G401 (cell line): ENCODE data around the gene SLC2A6. TPM values are rescaled to one million over a fixed set of nuclear protein-coding genes. Genes with fewer than 3 reads are reported as not detected.

Experiments
- DNase-seq: peaks from one replicate; pipeline ENCODE4 v3.0.0-alpha.2; 2015; ENCODE audit warnings: low spot score
- in situ Hi-C: cut with HindIII; loops from 2 replicates; pipeline ENCODE4 v1.10.0; 2016; ENCODE audit warnings: low sequenced_read_pairs, mixed read lengths
- total RNA-seq: library from RNA; depleted of rRNA; stranded (reverse); fragments of >200 nt; shearing (Covaris generic); gene quantifications from 2 replicates; pipeline ENCODE4 v1.2.3, GENCODE V29; 2014

The SLC2A6 gene
- total RNA-seq, 1 experiment from 2014 or later = 5.5 TPM

DNA sequence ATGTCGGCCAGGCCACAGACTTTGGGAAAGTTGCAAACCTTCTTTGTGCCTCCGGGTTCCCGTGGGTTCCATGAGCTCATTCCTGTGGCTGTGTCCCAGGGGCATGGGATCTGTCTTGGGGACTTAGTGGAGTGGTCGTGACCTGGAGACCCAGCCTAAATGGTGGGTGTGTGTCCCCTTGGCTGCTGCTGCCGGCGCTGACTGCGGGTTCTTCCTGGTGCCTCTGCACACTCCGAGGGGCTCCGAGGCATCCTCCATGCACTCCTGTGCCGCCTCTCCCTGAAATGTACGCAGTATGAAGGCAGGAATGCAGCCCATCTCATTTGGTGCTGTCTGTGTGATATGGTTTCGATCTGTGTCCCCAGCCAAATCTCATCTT lies 21.0 kb upstream of the SLC2A6 start:
- in situ Hi-C loops = no loop called here
- DNase-seq = no peak

DNA sequence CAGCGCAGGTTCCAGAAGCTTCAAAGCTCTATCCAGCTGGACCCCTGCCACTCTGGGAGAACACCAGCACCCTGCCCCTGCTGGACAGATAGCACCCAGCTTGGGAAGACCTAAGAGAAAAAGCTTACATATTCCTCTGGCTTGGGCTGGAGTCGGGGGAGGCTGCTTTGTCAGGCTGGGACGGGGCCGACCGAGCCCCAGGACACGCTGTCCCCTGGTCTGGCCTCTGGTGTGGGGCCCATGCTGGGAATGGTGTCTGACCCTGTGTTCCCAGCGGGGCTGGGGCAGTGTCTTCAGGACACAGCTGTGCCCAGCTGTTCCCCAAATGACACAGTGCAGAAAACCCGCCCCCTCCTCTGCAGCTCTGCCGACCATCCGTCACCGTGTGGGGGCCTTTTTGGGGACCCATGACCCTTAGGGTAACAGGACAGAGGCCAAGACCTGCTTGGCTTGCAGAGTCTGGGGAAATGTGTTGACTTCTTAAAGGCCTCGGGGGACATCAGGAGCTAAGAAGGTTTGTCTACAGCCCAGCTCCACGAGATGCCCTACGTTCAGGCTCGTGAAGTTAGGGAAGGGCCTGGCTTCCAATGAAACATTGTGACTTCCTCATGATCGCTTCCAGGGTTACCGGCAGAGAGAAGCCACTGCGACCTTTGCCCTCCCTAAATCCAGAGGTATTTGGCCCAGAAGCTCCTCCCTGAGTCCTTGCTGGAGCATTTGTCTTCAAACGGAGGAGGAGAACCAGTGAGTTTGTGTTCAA lies 20.4 kb upstream of the SLC2A6 start:
- in situ Hi-C loops = no loop called here

DNA sequence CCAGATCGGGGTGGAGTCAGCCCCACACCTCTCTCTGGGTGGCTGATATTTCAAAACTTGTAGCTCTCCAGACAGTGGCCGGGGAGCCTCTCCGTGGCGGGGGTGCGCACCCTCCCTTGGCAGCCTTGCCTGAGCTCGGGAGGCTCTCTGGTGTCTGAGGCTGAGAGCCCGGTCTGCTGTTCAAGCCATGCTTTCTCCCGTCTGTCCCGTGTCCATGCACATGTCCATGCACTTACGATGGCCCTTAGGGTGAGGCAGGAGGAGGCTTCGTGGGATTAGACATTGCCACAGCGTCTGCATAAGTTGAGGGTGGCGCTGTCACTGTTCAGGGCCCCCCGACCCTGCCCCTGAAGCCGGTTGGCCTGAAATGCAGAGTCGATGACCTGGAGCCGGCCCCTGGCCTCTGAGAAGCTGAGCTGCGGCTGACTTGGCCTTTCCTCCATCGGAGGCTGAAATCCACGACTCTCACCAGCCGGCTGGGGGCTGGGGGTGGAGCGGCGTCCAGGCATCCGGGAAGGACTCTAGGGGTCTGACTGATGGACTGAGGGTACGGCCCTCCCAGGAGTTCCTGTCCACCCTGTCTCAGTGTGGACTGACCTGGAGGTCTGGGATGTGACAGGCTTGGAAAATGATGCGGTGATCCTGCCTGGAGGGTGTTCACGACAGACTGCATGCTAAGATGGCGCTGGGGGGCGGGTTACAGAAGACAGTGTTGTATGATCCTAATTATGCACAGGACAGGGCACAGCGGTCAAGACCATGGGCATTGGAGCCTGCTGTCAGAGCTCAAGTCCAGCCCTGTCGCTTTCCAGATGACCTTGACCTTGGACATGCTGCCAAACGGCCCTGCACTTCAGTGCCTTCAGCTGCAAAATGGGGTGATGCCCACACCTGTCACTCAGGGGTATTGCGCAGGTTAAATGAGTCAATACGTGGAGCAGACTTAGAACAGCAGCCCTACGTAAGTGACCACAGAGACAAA lies 18.3 kb upstream of the SLC2A6 start:
- in situ Hi-C loops = no loop called here
- DNase-seq = no peak

More for the DNA sequence above, 20.4 kb upstream of the SLC2A6 start:
- no peak for DNase-seq

DNA sequence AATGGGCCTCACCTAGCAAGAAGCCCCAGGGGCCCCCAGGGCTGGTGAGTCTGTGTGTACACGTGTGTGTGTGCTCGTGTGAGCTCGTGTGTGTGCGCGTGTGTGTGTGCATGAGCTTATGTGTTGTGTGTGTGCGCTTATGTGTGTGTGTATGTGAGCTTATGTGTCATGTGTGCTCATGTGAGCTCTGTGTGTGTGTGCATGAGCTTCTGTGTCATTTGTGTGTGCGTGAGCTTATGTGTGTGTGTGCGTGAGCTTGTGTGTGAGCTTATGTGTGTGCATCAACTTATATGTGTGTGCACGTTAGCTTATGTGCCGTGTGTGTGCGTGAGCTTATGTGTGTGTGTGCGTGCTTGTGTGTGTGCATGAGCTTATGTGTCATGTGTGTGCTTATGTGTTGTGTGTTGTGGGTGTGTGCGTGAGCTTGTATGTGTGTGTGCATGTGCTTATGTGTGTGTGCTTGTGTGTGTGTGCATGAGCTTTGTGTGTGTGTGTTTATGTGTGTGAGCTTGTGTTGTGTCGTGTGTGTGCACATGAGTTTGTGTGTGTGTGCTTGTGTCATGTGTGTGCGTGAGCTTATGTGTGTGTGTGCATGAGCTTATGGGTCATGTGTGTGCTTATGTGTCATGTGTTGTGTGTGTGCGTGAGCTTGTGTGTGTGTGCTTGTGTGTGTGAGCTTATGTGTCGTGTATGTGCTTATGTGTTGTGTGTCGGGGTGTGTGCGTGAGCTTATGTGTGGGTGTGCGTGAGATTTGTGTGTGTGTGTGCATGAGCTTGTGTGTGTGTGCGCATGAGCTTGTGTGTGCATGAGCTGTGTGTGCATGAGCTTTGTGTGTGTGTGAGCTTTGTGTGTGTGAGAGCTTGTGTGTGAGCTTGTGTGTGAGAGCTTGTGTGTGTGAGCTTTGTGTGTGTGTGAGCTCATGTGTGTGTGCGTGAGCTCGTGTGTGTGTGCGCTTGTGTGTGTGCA lies 16.7 kb upstream of the SLC2A6 start:
- no peak for DNase-seq
- in situ Hi-C loops = no loop called here

DNA sequence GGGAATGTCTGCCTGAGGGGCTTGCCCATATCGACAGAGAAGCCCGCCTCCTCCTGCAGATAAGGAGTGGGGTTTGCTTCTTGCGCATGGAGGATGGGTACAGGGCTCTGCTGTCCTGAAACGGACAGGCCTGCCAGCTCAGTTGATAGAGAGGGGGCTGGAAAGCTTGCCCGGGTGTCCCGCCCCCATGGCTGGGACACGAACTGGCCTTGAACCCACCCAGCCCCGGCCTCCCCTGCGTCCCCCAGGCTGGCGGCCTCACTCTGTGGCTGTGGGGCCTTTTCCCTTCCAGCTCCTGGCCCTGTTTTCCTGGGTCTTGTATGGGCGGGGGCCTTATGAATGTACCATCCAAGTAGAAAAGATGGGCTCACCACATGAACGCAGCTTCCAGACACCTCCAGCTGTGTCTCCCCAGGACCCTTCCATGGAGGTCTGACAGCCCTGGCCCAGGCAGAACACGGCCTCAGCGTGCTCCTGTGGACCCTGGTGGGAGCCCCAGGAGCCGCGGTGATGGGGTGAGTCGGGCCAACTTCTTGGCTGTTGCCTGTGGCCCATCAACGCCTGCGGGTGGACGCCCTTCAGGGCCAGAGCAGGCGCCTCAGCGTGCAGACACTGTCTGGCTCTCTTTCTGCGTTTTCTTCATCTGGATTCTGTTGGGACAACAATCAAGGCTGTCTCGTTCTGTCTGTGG lies 15.9 kb upstream of the SLC2A6 start:
- in situ Hi-C loops = no loop called here
- DNase-seq = no peak

DNA sequence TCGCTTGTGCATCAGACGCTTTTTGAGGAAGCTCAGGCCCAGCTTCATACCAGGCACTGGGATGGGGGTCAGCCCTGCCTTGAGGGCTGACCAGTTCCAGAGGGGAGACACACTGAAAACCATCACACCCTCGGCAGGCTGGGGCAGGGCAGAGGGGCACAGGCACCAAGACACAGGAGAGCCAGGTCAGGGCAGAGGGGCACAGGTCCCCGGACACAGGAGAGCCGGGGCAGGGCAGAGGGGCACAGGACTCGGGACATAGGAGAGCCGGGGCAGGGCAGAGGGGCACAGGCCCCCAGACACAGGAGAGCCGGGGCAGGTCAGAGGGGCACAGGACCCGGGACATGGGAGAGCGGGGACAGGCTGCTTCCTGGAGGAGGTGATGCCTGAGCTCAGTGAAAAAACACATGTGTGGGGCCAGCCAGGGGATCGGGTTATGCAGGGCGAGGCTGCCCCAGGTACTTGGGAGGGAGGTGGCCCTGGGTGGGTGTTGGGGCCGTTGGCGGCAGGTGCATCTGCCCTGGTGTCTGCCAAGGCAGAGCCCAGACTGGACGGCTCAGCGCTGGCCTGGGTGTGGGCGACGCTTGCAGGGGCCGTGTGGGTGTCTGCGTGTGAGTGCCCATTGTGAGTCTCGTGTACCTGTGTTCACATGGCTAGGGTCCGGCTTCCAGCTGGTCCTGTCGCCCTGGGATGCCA lies 15.1 kb upstream of the SLC2A6 start:
- in situ Hi-C loops = no loop called here
- no peak for DNase-seq

DNA sequence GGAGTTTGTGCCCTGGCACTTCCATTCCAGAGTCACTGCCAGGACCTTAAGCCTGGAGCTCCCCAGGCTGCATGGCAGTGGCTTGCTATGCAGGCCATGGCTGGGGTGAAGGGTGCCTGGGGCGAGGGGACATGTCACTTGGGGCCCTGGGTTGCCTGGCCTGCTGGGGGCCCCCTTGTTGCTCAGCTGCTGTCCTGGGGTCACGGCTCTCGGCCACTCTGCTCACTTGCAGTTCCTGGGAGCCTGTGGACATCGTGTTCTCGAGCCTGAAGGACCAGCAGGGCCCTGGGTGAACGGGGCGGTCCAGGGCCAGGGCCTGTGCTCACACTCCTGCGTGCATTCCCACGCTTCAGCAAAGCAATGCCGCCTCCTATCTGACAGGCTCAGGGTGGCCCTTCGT lies 14.5 kb upstream of the SLC2A6 start:
- in situ Hi-C loops = no loop called here
- DNase-seq = no peak

DNA sequence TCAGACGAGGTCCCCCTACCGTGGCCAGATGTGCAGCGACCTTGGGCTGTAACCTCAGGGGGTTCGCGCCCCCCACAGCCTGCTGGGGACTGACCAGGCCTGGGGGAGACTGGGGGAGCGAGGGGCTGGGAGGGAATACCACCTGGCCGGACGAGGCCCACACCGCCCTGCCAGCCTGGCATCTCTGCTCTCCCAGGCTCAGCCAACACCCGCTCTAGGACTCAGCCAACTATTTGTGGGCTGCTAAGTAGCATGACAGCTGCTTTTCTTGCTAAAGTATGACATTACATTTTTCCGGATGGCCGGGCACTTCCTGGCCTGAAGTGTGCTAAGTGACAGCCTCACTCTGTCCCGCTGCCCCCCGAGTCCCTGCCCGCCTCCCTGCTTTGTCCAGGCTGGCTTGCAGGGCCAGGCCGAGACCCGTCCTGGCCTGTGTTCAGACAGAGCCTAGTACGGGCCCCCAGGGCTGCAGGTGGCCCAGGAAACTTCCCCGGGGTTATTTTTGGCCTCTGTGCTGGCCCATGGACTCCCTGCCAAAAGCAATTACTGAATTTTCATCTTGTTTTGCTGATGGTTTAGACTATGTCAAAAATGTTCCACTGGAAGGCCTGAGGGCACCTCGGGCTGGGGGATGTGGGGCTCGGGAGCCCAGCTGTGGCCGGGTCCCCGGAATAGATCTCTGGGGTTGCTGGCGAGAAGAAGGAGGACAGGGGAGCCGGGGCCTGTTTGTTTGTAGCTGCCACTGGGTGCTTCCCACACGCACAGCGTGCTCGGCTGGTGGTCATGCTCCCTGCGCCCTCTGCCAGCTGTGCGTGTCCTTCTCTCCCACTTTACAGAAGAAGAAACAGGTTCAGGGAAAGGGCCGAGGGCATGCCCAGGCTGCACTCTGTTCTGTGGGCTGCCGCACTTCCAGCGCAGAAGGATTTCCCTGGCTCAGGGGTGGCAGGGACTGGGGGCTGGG lies 13.4 kb upstream of the SLC2A6 start:
- in situ Hi-C loops = no loop called here
- no peak for DNase-seq

DNA sequence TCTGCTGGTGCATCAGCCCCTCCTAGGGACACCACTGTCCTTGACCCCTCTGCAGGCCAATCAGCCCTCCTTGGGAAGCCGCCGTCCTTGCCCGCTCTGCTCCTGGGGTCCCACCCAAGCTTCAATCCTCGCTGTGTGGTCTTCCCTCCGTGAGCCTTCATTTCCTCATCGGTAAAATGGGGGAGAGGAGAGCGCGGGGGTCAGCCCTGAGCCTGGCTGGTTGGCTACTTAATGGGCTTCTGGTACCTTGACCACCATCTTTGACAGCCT lies 12.7 kb upstream of the SLC2A6 start:
- DNase-seq = no peak
- in situ Hi-C loops = no loop called here

DNA sequence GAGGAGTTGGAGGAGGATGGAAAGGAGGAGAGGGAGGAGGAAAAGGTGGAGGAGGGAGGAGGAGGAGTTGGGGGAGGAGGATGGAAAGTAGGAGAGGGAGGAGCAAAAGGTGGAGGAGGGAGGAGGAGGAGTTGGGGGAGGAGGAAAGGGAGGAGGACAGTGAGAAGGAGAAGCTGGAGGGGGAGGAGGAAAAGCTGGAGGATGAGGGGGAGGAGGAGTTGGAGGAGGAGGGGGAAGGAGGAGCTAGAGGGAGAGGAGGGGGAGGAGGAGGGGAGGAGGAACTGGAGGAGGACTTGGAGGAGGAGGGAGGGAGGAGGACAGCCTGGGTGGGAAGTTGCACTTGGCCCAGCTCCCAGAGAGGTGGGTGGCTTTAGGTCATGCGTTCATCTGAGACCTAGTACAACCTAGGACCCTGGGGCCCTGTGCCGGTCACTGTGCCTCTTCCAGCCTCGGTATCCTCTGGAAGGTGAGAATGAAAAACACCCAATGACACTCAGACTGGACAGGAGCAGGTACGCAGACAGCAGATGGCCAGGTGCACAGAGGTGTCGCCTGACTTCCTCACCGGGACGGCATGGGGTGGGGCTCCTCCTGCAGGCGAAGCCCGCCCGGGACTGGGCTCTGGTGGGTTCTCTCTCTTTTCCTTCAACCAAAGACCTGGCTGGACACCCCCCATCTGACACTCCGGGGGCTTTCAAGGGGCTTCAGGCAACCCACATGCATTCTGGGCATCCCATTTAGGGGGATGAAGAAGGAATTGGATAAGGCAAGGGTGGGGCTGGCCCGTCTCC lies 12.2 kb upstream of the SLC2A6 start:
- DNase-seq = no peak
- in situ Hi-C loops = no loop called here

DNA sequence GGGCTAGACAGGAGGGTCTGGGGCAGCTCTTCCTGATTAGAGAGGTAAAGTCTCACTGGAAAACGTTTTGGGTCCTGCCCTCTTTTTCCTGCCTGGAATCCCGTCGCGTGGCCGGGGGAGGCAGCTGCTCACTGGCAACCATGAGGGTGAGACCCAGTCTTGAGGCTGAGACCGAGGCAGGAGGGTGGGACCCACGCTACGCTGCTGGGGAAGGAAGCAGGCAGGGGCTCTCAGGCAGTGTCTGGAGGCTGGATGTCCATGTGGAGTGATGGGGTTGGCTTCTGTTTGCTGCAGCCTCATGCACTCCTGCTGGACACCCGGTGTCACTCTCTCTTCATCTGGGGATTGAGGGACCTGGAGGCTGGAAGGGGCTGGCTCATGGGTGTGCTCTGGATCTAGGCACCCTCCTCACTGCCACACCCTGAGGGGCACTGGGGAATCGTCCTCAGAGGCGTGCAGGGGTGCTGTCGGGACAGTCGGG lies 11.3 kb upstream of the SLC2A6 start:
- DNase-seq = no peak

DNA sequence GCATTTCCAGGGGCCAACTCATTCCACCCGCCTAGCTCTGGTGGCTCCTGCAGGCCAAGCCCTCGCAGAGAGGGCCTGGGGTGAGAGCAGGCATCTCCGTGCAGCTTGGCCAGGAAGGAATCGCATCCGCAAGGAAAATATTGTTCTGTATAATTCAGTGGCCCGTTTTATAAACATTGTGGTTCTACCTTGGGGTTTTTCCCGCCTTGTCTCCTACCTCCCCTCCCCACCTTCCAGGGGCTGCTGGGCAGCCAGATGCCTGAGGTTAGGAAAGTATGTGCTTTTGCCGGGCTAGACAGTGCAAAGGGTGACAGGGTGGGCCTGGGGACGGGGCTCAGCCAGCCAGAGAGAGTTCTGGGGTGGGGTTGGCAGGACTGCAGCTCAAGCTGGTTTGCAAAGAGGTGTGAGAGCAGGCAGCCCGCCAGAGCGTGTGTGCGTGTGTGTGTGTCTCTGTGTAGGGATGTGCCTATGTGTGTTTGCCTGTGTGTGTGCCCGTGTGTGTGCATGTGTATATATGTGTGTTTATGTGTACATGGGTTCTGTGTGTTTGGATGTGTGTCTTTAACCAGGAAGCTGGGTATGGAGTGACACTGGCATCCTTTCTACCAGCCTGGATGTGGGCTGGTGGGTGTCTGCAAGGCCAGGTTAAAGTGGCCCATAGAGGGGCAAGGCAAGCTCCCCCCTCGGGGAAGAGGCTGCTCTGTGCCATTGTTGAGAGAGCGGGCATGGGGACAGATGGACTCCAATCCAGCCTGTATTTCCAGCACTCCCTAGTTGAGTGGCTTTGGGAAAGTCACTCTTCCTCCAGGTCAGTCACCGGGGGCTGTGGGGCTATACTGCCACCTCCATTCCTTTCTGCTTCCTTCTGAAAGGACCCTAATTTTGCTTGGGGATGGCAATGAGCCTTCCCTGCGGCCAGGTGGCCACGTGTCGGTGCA lies 10.6 kb upstream of the SLC2A6 start:
- in situ Hi-C loops = no loop called here
- DNase-seq = no peak

More for the DNA sequence above, 11.3 kb upstream of the SLC2A6 start:
- in situ Hi-C loops = no loop called here

DNA sequence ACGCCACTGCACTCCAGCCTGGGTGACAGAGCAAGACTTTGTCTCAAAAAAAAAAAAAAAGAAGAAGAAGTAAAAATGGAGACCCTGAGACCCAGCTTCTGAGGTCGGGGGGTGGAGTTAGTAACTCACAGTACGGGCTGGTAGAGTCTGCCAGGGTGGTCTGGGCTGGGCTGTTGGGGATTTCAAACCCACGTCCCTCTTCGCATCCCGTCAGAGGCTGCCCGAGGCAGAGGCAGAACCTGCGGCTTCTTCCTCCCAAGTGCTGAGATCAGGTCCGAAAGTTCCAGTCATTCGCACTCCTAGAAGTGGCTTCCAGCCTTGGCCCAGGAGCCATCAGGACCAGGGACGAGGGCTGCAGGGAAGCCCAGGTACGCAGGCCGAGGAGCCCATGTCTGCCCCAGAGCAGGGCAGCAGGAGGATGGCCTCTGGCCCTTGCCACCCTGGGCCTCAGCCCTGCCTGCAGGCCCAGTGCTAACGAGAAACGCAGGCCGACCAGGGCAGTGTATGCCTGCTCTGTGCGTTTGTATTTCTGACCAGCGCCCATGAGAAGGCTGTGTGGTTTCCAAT lies 9.9 kb upstream of the SLC2A6 start:
- DNase-seq = no peak
- in situ Hi-C loops = no loop called here

DNA sequence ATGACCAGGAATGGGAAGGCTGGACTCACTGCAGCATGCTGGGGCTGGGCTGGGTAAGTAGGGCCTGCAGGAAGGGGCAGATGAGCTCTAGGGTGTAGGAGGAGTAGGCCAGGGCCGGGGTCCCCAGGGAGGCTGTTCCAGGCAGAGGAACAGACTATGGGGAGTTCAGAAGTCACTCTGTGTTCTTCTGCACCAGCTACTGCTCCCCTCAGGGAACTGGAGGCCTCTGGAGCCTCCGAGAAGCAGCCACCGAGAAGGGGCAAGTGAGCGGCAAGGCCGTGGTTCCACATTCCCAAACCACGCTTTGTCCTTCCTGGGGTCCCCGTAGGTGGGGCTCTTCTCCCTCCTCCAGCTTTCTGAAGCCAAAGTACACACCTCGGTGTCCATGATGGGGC lies 8.4 kb upstream of the SLC2A6 start:
- in situ Hi-C loops = no loop called here
- no peak for DNase-seq
